Colonic mucosa (tissue), 4 donors: Measurements from ENCODE around the gene PARD3B. TPM values are rescaled to one million over a fixed set of nuclear protein-coding genes. Genes with fewer than 3 reads are reported as not detected.

ENCODE experiments used
- DNase-seq: peaks from one replicate; pipeline ENCODE4 v3.0.0-alpha.2; 2020
- H3K27ac ChIP-seq: fragments of 200-600 bp; one replicate; pipeline ENCODE4 v1.8.0; 2021
- H3K27me3 ChIP-seq: fragments of 200-600 bp; one replicate; pipeline ENCODE4 v1.8.0; 2021
- H3K36me3 ChIP-seq: fragments of 200-600 bp; one replicate; pipeline ENCODE4 v1.8.0; 2021
- H3K4me1 ChIP-seq: fragments of 200-600 bp; one replicate; pipeline ENCODE4 v1.8.0; 2021; ENCODE audit warnings: mild to moderate bottlenecking
- H3K4me3 ChIP-seq: fragments of 200-600 bp; one replicate; pipeline ENCODE4 v1.8.0; 2021
- H3K9ac ChIP-seq, 2 donors: one replicate each; pipeline ENCODE4 v1.7.0; 2013; ENCODE audit warnings: control low read depth in 2 of 2, low read depth in 2 of 2, low read length in 2 of 2
- H3K9me3 ChIP-seq: fragments of 200-600 bp; one replicate; pipeline ENCODE4 v1.8.0; 2021
- intact Hi-C: fragments of 100-400 bp; cut with DNase I; formaldehyde crosslinking; loops from one replicate; pipeline ENCODE4 v1.14.1; 2022
- total RNA-seq, 2 donors: library from RNA; stranded (reverse); fragmentation: NEBNext Ultra II Directional in 1 of 2; extraction: Animal tissue kit (Norgen Biotek cat#: 25700) in 1 of 2; gene quantifications; one replicate each; pipeline ENCODE4 v1.2.1, GENCODE V29; 2021
- TF ChIP-seq, protein P1 (sequence below): fragments of 200-600 bp; IDR thresholded peaks from one replicate; pipeline ENCODE4 v1.8.0; 2022; ENCODE audit warnings: antibody characterized with exemption, mild to moderate bottlenecking
- donor health status: healthy.
- donor health status: DM: no; HTN: no; CAD: no.
- donor health status: DM: no; HTN: no; CAD: no.

The PARD3B gene
- total RNA-seq, 2 donors from 2014 or later, result 20.0 to 24.2 TPM

DNA sequence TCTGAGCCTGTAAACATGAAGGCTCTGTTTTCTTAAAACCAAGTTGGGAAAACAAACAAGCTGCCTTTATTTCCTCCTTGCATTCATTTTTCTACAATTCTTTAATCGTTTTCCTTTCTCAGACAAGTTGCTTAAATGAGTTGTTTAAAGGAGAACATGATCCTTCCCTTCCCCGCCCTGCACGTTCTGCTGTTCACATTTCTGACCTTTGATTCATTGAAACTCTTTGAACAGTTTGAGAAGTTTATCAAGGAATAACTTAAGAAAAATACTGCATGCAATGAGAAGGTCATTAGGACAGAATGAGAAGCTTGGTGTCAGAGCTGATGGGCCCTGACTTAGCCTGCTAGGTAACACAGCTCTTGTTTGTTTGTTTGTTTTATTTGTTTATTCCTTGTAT lies 181.6 kb downstream of the PARD3B start:
- no peak for DNase-seq
- Histone ChIP-seq H3K27ac (no peak overlapping the region), H3K9ac (no peak overlapping the region), H3K4me3 (no peak overlapping the region), H3K4me1 (peaks cover 5% of the 10 kb centered on the region), H3K36me3 (no peaks in the 10 kb centered on the region), H3K9me3 (no peaks in the 10 kb centered on the region), H3K27me3 (no peaks in the 10 kb centered on the region)
- intact Hi-C loops, result no loop called here
- TF ChIP-seq, protein P1, sequence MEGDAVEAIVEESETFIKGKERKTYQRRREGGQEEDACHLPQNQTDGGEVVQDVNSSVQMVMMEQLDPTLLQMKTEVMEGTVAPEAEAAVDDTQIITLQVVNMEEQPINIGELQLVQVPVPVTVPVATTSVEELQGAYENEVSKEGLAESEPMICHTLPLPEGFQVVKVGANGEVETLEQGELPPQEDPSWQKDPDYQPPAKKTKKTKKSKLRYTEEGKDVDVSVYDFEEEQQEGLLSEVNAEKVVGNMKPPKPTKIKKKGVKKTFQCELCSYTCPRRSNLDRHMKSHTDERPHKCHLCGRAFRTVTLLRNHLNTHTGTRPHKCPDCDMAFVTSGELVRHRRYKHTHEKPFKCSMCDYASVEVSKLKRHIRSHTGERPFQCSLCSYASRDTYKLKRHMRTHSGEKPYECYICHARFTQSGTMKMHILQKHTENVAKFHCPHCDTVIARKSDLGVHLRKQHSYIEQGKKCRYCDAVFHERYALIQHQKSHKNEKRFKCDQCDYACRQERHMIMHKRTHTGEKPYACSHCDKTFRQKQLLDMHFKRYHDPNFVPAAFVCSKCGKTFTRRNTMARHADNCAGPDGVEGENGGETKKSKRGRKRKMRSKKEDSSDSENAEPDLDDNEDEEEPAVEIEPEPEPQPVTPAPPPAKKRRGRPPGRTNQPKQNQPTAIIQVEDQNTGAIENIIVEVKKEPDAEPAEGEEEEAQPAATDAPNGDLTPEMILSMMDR, result no peak

DNA sequence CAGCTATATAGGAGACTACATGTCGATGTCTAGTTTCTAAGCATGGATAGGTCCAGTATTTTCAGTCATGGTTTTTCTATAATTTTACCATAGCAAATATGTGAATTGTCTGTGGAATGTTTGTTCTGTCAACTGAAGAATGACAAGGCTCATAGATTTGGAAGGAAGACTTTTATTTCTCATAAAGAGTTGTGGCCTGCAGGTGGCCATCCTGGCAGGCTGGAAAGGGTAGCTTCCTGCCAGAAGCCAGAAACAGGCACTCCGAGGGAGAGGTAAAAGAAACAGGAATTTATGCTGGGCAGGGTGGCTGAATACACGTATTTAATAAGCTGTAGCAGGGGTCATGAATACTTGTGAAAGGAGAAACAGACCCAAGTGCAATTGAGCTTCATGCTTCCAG lies 182.1 kb downstream of the PARD3B start:
- intact Hi-C loops, result no loop called here
- peaks cover 5% of the 10 kb centered on the region for H3K4me1 ChIP-seq
- no peaks in the 10 kb centered on the region for H3K36me3 ChIP-seq
- DNase-seq, result no peak
- no peak overlapping the region for H3K9ac ChIP-seq
- H3K27ac ChIP-seq, result no peak overlapping the region
- TF ChIP-seq, protein P1, result no peak
- no peaks in the 10 kb centered on the region for H3K27me3 ChIP-seq
- no peaks in the 10 kb centered on the region for H3K9me3 ChIP-seq
- H3K4me3 ChIP-seq, result no peak overlapping the region

DNA sequence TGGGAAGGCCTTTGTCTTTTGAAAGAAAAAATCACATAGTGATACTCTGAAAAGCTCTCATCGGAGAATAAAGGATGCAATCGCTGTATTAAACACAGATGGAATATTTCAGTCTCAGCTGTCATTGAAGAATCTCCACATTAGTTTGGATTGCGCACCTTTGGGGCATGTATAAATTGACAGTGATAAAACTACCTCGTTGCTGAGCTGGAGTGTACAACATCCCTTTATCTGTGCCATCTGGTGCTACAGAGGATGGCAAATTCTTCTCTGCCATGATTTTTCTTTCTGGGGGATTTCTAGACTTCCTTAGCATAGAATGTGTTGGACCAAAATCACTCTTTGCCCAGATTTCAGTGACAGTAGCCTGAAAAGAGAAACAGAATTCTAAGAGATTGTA lies 185.3 kb downstream of the PARD3B start:
- H3K36me3 ChIP-seq, result no peaks in the 10 kb centered on the region
- H3K27me3 ChIP-seq, result no peaks in the 10 kb centered on the region
- no peaks in the 10 kb centered on the region for H3K9me3 ChIP-seq
- H3K9ac ChIP-seq, result no peak overlapping the region
- intact Hi-C loops, result no loop called here
- TF ChIP-seq, protein P1, result no peak
- H3K4me3 ChIP-seq, result no peak overlapping the region
- H3K27ac ChIP-seq, result no peak overlapping the region
- no peak for DNase-seq
- H3K4me1 ChIP-seq, result peaks cover 5% of the 10 kb centered on the region

DNA sequence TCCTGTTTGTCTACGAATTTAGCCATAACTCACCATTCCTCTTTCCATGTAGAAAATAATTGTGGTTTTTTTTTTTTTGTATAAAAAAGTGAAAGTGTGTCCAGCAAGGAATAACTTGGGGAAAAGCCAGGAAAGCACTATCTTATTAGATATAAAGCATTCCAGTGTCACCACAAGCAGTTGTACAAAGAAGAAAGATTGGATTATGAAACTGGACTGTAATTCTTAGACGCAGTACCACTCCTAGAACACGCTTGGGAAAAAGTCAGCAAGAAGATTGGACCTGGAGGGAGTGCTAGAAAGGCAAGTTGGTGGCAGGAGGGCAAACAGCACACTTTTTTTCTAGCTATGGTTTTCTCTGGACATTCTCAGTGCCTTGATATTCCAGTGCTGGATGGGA lies 186.7 kb downstream of the PARD3B start:
- Histone ChIP-seq H3K9ac (no peak overlapping the region), H3K27me3 (no peaks in the 10 kb centered on the region), H3K4me3 (no peak overlapping the region), H3K4me1 (peaks cover 3% of the 10 kb centered on the region), H3K9me3 (no peaks in the 10 kb centered on the region), H3K27ac (no peak overlapping the region), H3K36me3 (no peaks in the 10 kb centered on the region)
- TF ChIP-seq, protein P1, result no peak
- intact Hi-C loops, result no loop called here
- DNase-seq, result no peak

DNA sequence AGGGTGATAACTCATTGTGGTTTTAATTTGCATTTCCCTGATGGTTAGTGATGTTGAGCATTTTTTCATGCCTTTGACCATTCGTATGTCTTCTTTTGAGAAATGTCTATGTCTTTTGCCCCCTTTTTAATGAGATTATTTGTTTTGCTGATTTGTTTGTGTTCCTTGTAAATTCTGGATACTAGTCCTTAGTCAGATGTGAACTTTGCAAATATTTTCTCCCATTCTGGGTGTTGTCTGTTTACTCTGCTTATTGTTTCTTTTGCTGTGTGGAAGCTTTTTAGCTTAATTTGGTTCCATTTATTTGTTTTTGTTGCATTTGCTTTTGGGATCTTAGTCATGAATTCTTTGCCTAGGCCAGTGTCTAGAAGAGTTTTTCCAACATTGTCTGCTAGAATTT lies 192.0 kb downstream of the PARD3B start:
- DNase-seq, result no peak
- TF ChIP-seq, protein P1, result no peak
- no peaks in the 10 kb centered on the region for H3K4me1 ChIP-seq

DNA sequence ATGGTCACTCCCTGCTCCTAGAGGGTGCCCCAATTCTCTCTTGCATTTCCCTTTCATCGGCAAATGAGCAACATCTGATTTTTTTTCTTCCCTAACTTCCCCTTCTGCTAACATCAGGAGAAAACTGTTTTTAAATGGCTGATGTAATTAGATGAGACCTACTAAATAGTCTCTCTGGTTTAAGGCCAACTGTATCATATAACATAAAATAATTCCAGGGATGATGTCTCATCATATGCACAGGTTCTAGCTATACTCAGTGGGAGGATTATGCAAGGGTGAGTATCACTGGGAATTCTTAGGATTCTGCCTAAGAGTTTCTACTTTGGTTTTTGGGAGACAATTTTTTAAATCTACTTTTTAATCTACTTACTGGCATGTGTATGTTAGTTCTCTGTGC lies 193.4 kb downstream of the PARD3B start:
- H3K9ac ChIP-seq, result no peak overlapping the region
- no peaks in the 10 kb centered on the region for H3K36me3 ChIP-seq
- no peaks in the 10 kb centered on the region for H3K27me3 ChIP-seq
- H3K9me3 ChIP-seq, result no peaks in the 10 kb centered on the region
- H3K27ac ChIP-seq, result no peak overlapping the region
- H3K4me3 ChIP-seq, result no peak overlapping the region
- DNase-seq, result no peak
- TF ChIP-seq, protein P1, result no peak
- no peaks in the 10 kb centered on the region for H3K4me1 ChIP-seq
- intact Hi-C loops, result no loop called here

More for the DNA sequence above, 192.0 kb downstream of the PARD3B start:
- H3K9ac ChIP-seq, result no peak overlapping the region
- no peaks in the 10 kb centered on the region for H3K9me3 ChIP-seq
- H3K4me3 ChIP-seq, result no peak overlapping the region
- H3K27me3 ChIP-seq, result no peaks in the 10 kb centered on the region
- no peak overlapping the region for H3K27ac ChIP-seq
- intact Hi-C loops, result no loop called here
- H3K36me3 ChIP-seq, result no peaks in the 10 kb centered on the region
